Activated naive CD4-positive, alpha-beta T cell treated with Interleukin-2 at 50 U/mL for 16 hours (primary cell): ENCODE results near the gene PIH1D2.
"Not testable (repeated sequence)": the region's sequence is repeated elsewhere in the genome, so short reads cannot be mapped to it uniquely, and the experiment has no call there.

Source experiments
- DNase-seq: peaks from one replicate; pipeline ENCODE4 v3.0.0-alpha.2; 2020

Gene PIH1D2

GRCh38 chr11:112073941-112074811 is at the start of gene PIH1D2, which contains the start of gene NKAPD1:
Gene PIH1D2 (minus strand): TSS chr11:112074017. CDS start chr11:112073174, 843 bp downstream.
Gene NKAPD1 (plus strand): TSS chr11:112074299. CDS start chr11:112075575, 1,276 bp downstream.
- peak; percentile 82 for DNase-seq

- no peak for DNase-seq
Observed at GRCh38 chr11:112123129-112123528, 49.3 kb upstream of the PIH1D2 start.

- DNase-seq: no peak
Observed at GRCh38 chr11:112121981-112122615, 48.3 kb upstream of the PIH1D2 start.

GRCh38 chr11:112118176-112118575 is 44.4 kb upstream of the PIH1D2 start:
- no peak for DNase-seq

- DNase-seq: no peak
Observed at GRCh38 chr11:112115386-112115785, 41.6 kb upstream of the PIH1D2 start.

GRCh38 chr11:112114460-112114859 is 40.6 kb upstream of the PIH1D2 start:
- no peak for DNase-seq

GRCh38 chr11:112113539-112114457 is 40.0 kb upstream of the PIH1D2 start:
- DNase-seq: no peak

GRCh38 chr11:112106070-112106469 is 32.3 kb upstream of the PIH1D2 start:
- no peak for DNase-seq

GRCh38 chr11:112103446-112103845 is 29.6 kb upstream of the PIH1D2 start:
- no peak for DNase-seq

GRCh38 chr11:112100462-112100861 is 26.6 kb upstream of the PIH1D2 start:
- DNase-seq: no peak

- no peak for DNase-seq
Observed at GRCh38 chr11:112097734-112098528, 24.1 kb upstream of the PIH1D2 start.

GRCh38 chr11:112096194-112096593 is 22.4 kb upstream of the PIH1D2 start:
- no peak for DNase-seq

GRCh38 chr11:112095302-112095701 is 21.5 kb upstream of the PIH1D2 start:
- not testable (repeated sequence) for DNase-seq

- no peak for DNase-seq
Observed at GRCh38 chr11:112087212-112087611, 13.4 kb upstream of the PIH1D2 start.

- DNase-seq: peak; percentile 95
Observed at GRCh38 chr11:112086422-112087191, 12.8 kb upstream of the PIH1D2 start, which contains the start of the genes SDHD and TIMM8B. Gene SDHD (plus strand): TSS chr11:112086873. CDS start chr11:112086908, 35 bp downstream. Gene TIMM8B (minus strand): TSS chr11:112086756. CDS start chr11:112086723, 33 bp downstream.

GRCh38 chr11:112085822-112086421 is 12.1 kb upstream of the PIH1D2 start:
- peak; percentile 49 for DNase-seq

- peak; percentile 20 for DNase-seq
Observed at GRCh38 chr11:112082729-112083128, 8.9 kb upstream of the PIH1D2 start.

GRCh38 chr11:112062923-112063322 is 10.9 kb downstream of the PIH1D2 start:
- no peak for DNase-seq

- DNase-seq: no peak
Observed at GRCh38 chr11:112058103-112058502, 15.7 kb downstream of the PIH1D2 start.

- no peak for DNase-seq
Observed at GRCh38 chr11:112057170-112057569, 16.6 kb downstream of the PIH1D2 start.

GRCh38 chr11:112051768-112052167 is 22.0 kb downstream of the PIH1D2 start:
- no peak for DNase-seq
